Left kidney (tissue), 2 donors: ENCODE measurements around the gene PPRC1. TPM values are rescaled to one million over a fixed set of nuclear protein-coding genes. Genes with fewer than 3 reads are reported as not detected.
"Not testable (repeated sequence)": the region's sequence is repeated elsewhere in the genome, so short reads cannot be mapped to it uniquely, and the experiment has no call there.

Source experiments
- DNase-seq: peaks from one replicate; pipeline ENCODE4 v3.0.0-alpha.2; 2013
- polyA plus RNA-seq: library from polyadenylated mRNA; unstranded; fragments of 120-200 nt; gene quantifications from one replicate; pipeline ENCODE4 v1.2.1, GENCODE V29; 2013; ENCODE audit not compliant: insufficient read length

Gene PPRC1
- polyA plus RNA-seq, 1 donor = 40.8 TPM

DNA sequence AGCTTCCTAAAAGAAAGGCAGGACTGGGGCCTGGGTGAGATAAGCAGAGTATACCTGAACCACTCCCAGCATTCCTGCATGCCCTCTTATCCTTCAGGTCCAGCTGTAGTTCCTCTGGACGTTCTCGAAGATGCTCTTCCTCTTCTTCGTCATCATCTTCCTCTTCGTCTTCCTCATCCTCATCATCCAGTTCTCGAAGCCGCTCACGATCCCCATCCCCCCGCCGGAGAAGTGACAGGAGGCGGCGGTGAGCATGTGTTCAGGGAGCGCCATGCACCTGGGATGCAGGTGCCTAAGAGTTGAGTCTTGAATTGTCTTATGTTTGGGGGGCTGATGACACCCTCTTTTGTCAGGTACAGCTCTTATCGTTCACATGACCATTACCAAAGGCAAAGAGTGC, 15.4 kb downstream of the PPRC1 start:
- DNase-seq = no peak

DNA sequence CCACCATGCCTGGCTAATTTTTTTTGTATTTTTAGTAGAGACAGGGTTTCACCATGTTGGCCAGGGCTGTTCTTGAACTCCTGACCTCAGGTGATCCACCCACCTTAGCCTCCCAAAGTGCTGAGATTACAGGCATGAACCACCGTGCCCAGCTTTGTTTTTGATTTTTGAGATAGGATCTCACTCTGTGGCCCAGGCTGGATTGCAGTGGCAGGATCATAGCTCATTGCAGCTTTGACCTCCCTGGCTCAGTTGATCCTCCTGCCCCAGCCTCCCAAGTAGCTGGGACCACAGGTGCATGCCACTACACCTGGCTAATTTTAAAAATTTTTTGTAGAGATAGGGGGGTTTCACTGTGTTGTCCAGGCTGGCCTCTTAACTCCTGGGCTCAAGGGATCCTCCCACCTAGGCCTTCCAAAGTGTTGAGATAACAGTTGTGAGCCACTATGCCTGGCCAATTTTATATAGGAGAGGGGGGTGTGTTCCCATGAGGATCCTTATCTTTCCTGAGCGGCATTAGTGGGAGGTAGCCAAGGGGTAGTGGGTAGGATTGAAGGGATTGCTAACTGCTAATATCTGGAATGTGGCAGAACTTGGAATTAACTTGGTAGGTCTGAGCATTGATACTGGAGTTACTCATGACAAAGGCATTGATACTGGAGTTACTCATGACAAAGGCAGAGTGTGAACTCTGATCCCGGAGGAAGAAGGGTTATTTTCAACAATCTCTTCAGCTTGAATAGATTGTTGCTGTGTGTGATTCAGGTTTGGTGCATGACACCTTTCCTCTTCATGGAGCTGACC, 18.3 kb downstream of the PPRC1 start:
- DNase-seq = no peak

DNA sequence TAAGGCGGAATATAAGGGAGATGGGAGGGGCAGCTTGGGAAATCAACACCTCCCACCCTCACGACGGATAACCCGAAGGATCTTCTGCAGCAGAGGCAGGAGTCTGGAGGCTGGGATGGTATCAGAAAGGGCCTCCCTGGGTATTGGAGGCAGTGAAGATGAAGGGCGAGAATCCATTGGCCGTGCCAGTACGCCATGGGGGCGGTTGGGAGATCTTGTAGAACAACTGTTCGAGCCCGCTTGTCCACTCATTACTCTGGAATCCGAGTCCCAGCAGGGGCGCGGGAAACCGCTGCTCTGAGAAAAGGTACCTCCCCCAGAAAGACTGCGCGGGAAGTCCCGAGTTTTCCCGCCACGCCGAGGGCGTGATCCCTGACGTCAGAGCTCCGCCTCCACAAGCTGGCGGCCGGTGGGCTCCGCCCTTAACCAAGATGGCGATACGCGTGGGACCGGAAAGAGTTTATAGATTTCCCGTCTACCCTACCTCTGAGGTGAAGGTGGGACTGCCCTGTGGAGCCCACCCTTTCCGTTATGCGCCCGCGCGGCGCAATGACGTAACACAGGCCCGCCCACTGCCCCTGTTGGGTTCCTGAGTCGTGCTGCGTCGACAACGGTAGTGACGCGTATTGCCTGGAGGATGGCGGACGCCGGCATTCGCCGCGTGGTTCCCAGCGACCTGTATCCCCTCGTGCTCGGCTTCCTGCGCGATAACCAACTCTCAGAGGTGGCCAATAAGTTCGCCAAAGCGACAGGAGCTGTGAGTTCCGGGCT, 19.1 kb downstream of the PPRC1 start, which contains the start of gene NOLC1:
Gene NOLC1 (plus strand): TSS at position 616 of the 771 bp plus-strand sequence. CDS start 22 bp downstream, at position 638.
- DNase-seq = peak; percentile 98

GRCh38 chr10:102152545-102152890, 19.7 kb downstream of the PPRC1 start:
- no peak for DNase-seq

GRCh38 chr10:102153093-102153620, 20.3 kb downstream of the PPRC1 start:
- no peak for DNase-seq

DNA sequence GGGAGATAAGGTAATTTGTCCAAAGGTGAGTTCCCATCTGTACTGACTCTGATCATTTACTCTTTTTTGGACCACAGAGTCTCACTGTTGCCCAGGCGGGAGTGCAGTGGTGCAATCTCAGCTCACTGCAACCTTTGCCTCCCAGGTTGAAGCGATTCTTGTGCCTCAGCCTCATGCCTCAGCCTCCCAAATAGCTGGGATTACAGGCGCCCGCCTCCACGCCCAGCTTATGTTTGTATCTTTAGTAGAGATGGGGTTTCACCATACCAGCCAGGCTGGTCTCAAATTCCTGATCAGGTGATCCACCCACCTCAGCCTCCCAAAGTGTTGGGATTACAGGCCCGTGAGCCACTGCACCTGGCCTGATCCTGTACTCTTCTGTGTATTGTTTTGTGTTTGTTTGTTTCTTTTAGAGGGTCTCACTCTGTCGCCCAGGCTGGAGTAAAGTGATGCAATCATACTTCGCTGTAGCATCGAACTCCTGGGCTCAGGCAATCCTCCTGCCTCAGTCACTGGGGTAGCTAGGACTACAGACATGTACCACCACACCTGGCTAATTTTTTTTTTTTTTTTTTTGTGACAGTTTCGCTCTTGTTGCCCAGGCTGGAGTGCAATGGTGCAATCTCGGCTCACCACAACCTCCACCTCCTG, 21.8 kb downstream of the PPRC1 start:
- DNase-seq = no peak

GRCh38 chr10:102157224-102157623, 24.4 kb downstream of the PPRC1 start:
- DNase-seq = no peak

- DNase-seq = no peak
Observed at GRCh38 chr10:102159051-102159597, 26.3 kb downstream of the PPRC1 start.

- no peak for DNase-seq
Observed at GRCh38 chr10:102159831-102160230, 27.0 kb downstream of the PPRC1 start.

DNA sequence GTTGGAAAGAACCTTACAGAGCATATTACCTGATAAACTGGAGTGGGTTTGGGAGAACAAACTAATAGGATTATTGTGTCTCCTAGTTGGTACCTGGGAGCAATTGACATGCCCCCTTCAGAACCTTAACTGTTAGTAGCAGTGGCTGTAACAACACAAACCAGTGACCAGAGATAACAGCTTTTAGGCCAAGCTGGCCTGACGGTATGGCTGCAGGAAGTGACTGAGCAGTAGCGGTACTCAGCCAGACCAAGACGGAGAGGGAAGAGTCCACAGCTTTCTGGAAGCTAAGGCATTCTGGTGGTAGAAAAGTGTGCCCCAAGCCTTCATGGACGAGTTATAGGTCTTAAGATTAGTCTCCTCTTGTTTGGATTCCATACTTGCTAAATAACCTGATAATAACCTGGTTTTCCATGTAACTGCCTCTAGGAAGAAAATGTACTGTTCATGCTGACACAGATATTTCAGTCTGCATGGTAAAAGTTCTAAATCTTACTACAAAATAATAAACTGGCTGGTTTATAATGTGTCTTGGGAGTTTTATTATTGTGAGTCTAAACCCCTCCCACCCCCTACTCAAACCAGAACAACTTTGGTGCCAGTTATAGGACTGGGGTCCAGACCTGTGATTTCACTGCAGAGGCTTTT, 30.6 kb downstream of the PPRC1 start:
- DNase-seq = no peak

DNA sequence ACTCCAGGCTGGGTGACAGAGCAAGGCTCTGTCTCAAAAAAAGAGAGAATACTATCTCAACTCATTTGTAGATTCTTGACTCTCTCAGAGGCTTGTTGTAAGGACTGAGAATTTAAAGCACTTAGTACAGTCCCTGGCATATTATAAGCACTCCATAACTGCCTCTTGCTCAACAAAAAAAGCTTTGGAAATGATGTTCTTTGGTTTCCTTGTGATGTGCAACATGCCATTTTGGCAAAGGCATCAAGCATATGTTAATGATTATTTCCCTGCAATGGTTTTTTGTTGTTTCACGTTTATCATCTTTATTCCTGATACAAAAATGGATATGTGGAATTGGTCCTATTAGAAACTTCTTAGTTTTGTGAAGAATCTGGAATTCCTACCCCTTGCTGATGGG, 35.0 kb downstream of the PPRC1 start:
- no peak for DNase-seq

DNA sequence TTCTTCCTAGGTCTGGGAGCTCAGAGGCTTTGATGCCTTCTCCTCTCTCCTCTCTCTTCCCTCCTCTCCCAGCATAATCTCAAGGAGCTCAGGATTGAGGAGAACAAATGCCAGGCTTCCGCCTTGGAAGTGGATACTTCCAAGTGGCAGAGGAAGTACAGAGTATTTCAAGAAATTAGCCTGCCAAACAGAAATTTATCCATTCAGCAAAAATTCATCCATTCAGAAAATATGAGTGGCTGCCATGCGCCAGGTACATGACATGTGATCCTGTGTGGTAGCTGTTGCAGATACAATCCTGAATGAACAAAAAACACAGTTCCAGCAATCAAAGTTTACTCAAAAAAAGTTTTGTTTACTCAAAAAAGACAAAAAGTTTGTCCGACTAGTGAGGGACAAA, 37.8 kb downstream of the PPRC1 start:
- DNase-seq = no peak

GRCh38 chr10:102172288-102172687, 39.4 kb downstream of the PPRC1 start:
- DNase-seq = no peak

GRCh38 chr10:102175415-102175814, 42.6 kb downstream of the PPRC1 start:
- no peak for DNase-seq

- no peak for DNase-seq
Observed at GRCh38 chr10:102184606-102185005, 51.8 kb downstream of the PPRC1 start.

- DNase-seq = no peak
Observed at GRCh38 chr10:102185272-102185671, 52.4 kb downstream of the PPRC1 start.

DNA sequence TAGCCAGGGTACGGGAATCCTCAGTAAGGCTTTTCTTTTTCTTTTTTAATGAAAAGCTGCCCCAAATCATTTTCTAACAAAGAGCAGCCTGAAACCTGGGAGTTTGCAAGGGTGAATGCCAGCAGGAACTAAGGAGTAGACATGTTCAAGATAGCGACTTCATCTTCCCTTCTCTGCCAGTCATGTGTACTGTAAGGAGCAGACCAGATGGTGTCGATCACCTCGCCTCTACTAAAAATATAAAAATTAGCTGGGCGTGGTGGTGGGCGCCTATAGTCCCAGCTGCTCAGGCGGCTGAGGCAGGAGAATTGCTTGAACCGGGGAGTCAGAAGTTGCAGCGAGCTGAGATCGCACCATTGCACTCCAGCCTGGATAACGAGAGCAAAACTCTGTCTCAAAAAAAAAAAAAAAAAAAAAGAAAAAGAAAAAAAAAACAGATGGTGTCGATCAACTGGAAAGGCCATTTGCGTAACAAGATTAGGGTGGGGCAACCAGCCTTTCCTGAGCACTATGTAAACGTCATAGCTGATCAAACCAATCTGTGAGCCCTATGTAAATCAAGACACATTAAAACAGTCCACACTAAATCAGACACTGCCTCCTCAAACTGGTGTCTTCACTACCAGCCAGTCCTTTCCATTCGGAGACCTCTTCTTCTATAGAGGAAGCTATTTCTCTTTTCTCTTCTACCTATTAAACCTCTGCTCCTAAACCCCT, 53.1 kb downstream of the PPRC1 start:
- no peak for DNase-seq

DNA sequence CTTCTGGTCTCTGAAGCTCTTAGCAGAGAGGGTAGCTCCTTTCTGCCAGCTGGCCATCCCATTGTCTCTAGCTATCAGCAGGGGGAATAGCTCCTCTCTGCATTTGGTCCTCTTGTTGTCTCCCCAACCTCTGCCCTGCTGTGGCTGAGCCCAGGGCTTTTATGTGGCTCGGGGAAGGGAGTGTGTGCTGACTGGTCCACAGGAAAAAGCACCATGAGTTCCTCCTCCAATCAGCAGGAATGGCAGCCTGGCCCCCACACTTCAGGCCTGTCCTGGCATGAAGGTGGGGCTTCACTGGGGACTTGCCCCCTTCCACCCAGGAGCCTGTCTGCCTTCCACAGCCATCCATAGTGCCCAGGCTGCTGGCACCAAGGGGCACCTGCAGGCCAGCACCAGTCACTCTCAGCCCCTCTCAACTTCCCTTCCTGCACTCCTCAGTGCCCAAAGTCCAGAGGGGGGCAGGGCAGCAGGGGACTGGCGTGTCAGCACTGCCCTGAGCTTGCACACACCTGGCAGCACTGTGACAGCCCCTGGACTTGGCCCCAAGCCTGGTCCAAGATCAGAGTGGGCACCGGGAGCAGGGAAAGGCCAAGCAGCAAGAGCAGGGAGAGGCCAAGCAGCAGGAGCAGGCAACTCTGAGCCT, 55.6 kb downstream of the PPRC1 start:
- DNase-seq = no peak

DNA sequence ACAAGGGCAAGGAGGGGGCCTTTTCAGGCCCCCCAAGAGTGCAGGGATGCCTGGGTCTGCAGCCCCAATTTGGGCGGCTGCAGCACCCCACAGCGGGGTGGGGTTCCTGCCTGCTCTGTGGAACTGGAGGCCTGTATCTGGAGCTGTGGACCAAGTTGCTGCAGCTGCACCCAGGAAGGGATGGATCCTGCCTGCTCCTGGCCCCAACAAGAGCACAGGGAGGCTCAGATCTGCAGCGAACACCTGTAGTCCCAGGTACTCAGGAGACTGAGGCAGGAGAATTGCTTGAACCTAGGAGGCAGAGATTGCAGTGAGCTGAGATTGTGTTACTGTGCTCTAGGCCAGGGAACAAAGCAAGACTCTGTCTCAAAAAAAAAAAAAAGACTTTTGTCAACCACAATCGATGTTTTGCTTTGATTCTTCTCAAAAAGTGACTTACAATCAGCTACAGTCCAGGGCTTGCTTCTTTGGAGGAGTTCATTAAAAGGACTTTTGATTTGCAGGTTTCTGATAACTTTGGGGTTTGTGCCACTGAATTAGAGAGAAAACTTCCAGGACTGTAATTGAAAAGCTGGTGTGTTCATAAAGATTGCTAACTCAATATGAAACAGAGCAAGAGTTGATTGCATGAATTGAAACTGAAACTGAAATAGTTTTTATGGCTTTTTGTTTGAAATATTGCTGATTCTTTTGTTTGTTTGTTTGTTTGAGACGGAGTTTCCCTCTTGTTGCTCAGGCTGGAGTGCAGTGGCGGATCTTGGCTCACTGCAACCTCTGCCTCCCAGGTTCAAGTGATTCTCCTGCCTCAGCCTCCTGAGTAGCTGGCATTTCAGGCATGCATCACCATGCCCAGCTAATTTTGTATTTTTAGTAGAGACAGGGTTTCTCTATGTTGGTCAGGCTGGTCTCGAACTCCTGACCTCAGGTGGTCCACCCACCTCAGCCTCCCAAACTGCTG, 56.4 kb downstream of the PPRC1 start:
- not testable (repeated sequence) for DNase-seq
